Breast epithelium (tissue), 3 donors: ENCODE data around the gene TMED5.
"Not testable (repeated sequence)": the region's sequence is repeated elsewhere in the genome, so short reads cannot be mapped to it uniquely, and the experiment has no call there.

Experiments used
- CTCF ChIP-seq, 3 donors: fragments of 450-650 bp; IDR thresholded peaks; one replicate each; pipeline ENCODE4 v1.5.1; 2016 to 2017; ENCODE audit warnings: antibody characterized with exemption in 3 of 3, mild to moderate bottlenecking in 3 of 3, moderate library complexity in 3 of 3
- POLR2A ChIP-seq: fragments of 450-650 bp; IDR thresholded peaks from one replicate; pipeline ENCODE4 v1.6.1; 2016; ENCODE audit warnings: antibody characterized with exemption, mild to moderate bottlenecking, moderate library complexity

- TF ChIP-seq CTCF (IDR thresholded peaks at IDR 0.05); POLR2A: not testable (repeated sequence)
Measured at GRCh38 chr1:93163314-93163713, 16.9 kb downstream of the TMED5 start.
